ENCODE measurements around the gene CLEC16A.
"Not testable (repeated sequence)": the region's sequence is repeated elsewhere in the genome, so short reads cannot be mapped to it uniquely, and the experiment has no call there.

CLEC16A gene

GRCh38 chr16:10944249-10945064, at the start of gene CLEC16A:
Gene CLEC16A, plus strand, starts transcription at chr16:10944564. Its CDS starts 154 bp downstream, at chr16:10944718.
- DNase-seq (ENCODE audit: low read depth) = peak; percentile 97

- peak; percentile 43 for DNase-seq (ENCODE audit: low read depth)
Measured at GRCh38 chr16:10895053-10895946, 49.1 kb upstream of the CLEC16A start.

GRCh38 chr16:10896165-10896564, 48.2 kb upstream of the CLEC16A start:
- no peak for DNase-seq (ENCODE audit: low read depth)

- no peak for DNase-seq (ENCODE audit: low read depth)
Measured at GRCh38 chr16:10896723-10897122, 47.6 kb upstream of the CLEC16A start.

- DNase-seq (ENCODE audit: low read depth) = no peak
Measured at GRCh38 chr16:10897134-10897533, 47.2 kb upstream of the CLEC16A start.

- DNase-seq (ENCODE audit: low read depth) = no peak
Measured at GRCh38 chr16:10902999-10903398, 41.4 kb upstream of the CLEC16A start.

- DNase-seq (ENCODE audit: low read depth) = no peak
Measured at GRCh38 chr16:10906482-10906881, 37.9 kb upstream of the CLEC16A start.

- DNase-seq (ENCODE audit: low read depth) = no peak
Measured at GRCh38 chr16:10906914-10907756, 37.2 kb upstream of the CLEC16A start.

GRCh38 chr16:10907757-10908045, 36.7 kb upstream of the CLEC16A start:
- no peak for DNase-seq (ENCODE audit: low read depth)

GRCh38 chr16:10911267-10911666, 33.1 kb upstream of the CLEC16A start:
- no peak for DNase-seq (ENCODE audit: low read depth)

- DNase-seq (ENCODE audit: low read depth) = no peak
Measured at GRCh38 chr16:10916534-10916933, 27.8 kb upstream of the CLEC16A start.

- DNase-seq (ENCODE audit: low read depth) = peak; percentile 85
Measured at GRCh38 chr16:10918294-10919002, 25.9 kb upstream of the CLEC16A start.

GRCh38 chr16:10919003-10919351, 25.4 kb upstream of the CLEC16A start:
- DNase-seq (ENCODE audit: low read depth) = no peak

- no peak for DNase-seq (ENCODE audit: low read depth)
Measured at GRCh38 chr16:10920726-10921427, 23.5 kb upstream of the CLEC16A start.

GRCh38 chr16:10921536-10922327, 22.6 kb upstream of the CLEC16A start:
- no peak for DNase-seq (ENCODE audit: low read depth)

- DNase-seq (ENCODE audit: low read depth) = peak; percentile 45
Measured at GRCh38 chr16:10922328-10923145, 21.8 kb upstream of the CLEC16A start.

- no peak for DNase-seq (ENCODE audit: low read depth)
Measured at GRCh38 chr16:10923146-10923649, 21.2 kb upstream of the CLEC16A start.

GRCh38 chr16:10923650-10924214, 20.6 kb upstream of the CLEC16A start:
- no peak for DNase-seq (ENCODE audit: low read depth)

GRCh38 chr16:10925285-10925684, 19.1 kb upstream of the CLEC16A start:
- DNase-seq (ENCODE audit: low read depth) = not testable (repeated sequence)
